GM12891 (cell line): ENCODE data around the gene OR9Q1.

Source experiments
- PAX5 ChIP-seq: IDR thresholded peaks from 2 replicates; pipeline ENCODE4 v1.6.1; 2011; ENCODE audit warnings: low read length, moderate library complexity, mild to moderate bottlenecking; ENCODE audit not compliant: insufficient read depth, severe bottlenecking
- POLR2A ChIP-seq: IDR thresholded peaks from 2 replicates; pipeline ENCODE4 v1.6.1; 2011; ENCODE audit warnings: low read depth, low read length, control low read depth
- POLR2AphosphoS5 ChIP-seq: IDR thresholded peaks from 2 replicates; pipeline ENCODE4 v1.6.1; 2011; ENCODE audit warnings: low read depth, low read length, control low read depth
- POU2F2 ChIP-seq: IDR thresholded peaks from 2 replicates; pipeline ENCODE4 v1.6.1; 2011; ENCODE audit warnings: low read depth, mild to moderate bottlenecking, control low read depth, low read length, moderate library complexity
- SPI1 ChIP-seq: IDR thresholded peaks from 2 replicates; pipeline ENCODE4 v1.6.1; 2011; ENCODE audit warnings: low read depth, low read length, control low read depth
- TAF1 ChIP-seq: IDR thresholded peaks from 2 replicates; pipeline ENCODE4 v1.6.1; 2011; ENCODE audit warnings: low read depth, low read length, control low read depth

GRCh38 chr11:58004664-58005063 lies 19.0 kb upstream of the OR9Q1 start:
- no peak for TF ChIP-seq POLR2AphosphoS5
- TF ChIP-seq POLR2A: no peak
- TF ChIP-seq POU2F2: no peak
- no peak for TF ChIP-seq PAX5
- TF ChIP-seq TAF1: no peak
- no peak for TF ChIP-seq SPI1
